ENCODE data around the gene STARD3.

GRCh38 chr17:39669897-39670735 is 33.2 kb downstream of the STARD3 start:
- TF ChIP-seq POLR2AphosphoS5 (IDR thresholded peaks at IDR 0.05) (no peak), CTCF (IDR thresholded peaks at IDR 0.05; ENCODE audit: poor library complexity, severe bottlenecking) (no peak)

All from neural cell (in vitro differentiated cells).